Superior temporal gyrus (tissue), 1 donor: ENCODE results near the gene LIN7B.
A peak's percentile ranks its signal among the peaks of the same experiment; 100 is the strongest.

Experiments used
- DNase-seq: peaks from one replicate; pipeline ENCODE4 v3.0.0-alpha.2; 2016; ENCODE audit errors: extremely low spot score

Gene LIN7B

DNA sequence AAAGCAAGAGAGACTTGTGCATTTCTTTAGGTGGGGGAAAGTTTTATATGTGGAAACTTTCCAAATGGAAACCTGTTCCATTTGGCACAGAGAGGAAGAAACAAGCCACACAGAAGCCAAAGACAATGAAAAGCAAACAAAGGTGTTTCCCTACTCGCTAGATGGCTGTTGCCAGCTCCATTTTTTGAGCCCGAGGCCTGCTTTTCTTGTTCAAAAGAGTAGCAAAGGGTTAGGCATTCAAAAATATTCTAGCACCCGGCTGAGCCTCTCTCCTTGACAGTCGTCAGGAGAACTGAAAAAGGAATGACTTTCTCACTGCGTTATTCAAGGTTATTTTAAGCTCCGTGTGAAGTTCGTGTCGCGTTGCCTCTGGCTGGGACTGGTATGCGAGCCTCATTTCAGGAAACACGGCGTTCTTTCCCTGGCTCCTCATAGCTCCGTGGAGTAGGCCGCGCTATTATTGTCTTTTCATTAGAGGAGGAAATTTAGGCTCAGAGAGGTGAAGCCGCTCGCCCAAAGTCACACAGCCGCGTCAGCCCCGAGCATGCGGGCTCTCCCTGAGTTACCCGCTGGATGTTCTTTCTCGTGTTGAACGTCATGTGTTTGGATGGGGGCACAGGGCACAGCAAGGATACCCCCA lies 51.1 kb downstream of the LIN7B start:
- peak; percentile 59 for DNase-seq

- no peak for DNase-seq
Observed at GRCh38 chr19:49165865-49166301, 51.7 kb downstream of the LIN7B start.

GRCh38 chr19:49167857-49168409 lies 53.8 kb downstream of the LIN7B start:
- no peak for DNase-seq
